GM21515 (cell line): ENCODE data around the gene HBQ1.
"Not testable (repeated sequence)": the region's sequence is repeated elsewhere in the genome, so short reads cannot be mapped to it uniquely, and the experiment has no call there.

ENCODE experiments used
- ATAC-seq: cut with Tn5 transposase; IDR thresholded peaks from one replicate; pipeline ENCODE4 v1.9.1; 2021; ENCODE audit not compliant: unreplicated experiment

Gene HBQ1

GRCh38 chr16:200388-200787 is 20.1 kb downstream of the HBQ1 start:
- no peak for ATAC-seq

DNA sequence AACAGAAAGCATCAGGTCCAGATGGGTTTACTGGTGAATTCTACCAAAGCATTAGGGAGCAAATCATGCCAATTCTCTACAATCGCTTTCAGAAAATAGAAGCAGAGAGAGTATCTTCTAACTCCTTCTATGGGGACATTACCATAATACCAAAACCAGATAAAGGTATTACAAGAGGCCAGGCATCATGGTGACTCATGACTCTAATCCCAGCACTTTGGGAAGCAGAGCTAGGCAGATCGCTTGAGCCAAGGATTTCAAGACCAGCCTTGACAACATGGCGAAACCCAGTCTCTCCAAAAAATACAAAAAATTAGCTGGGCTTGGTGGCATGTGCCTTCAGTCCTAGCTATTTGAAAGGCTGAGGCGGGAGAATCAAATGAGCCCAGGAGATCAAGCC is 23.0 kb downstream of the HBQ1 start:
- no peak for ATAC-seq

- ATAC-seq: not testable (repeated sequence)
Measured at GRCh38 chr16:204046-204445, 23.8 kb downstream of the HBQ1 start.

DNA sequence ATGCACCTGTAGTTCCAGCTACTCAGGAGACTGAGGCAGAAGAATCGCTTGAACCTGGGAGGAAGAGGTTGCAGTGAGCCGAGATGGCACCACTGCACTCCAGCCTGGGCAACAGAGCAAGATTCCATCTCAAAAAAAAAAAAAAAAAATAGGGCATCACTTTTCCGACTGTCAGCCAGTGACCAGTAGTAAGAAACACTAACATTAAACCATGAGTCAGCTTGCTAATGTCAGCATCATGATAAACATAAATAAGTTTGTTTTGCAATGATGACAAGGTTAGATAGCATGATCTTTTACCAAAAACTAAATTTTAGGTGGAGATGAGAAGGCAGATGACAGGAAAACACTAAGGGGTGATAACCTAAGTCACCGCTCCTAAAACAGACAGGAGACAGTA is 29.1 kb downstream of the HBQ1 start:
- not testable (repeated sequence) for ATAC-seq

GRCh38 chr16:211631-212180 is 31.4 kb downstream of the HBQ1 start:
- not testable (repeated sequence) for ATAC-seq

DNA sequence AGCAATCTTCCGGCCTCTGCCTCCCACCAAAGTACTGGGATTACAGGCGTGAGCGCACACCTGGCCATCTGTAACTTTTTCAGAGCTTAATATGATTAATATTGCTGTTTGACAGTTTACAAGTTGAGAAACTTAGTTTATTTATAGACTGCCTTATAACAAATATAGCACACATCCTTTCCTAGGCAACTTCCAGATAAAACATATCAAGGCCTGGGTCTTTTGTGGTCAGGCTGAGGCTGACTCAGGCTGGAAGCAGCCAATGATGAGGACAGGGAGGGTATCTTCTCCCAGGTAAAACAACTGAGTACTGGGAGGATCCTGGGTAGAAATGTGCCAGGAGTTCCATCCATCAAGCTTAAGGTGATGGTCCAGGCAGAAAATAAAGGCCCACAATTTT is 32.7 kb downstream of the HBQ1 start:
- no peak for ATAC-seq

- ATAC-seq: no peak
Measured at GRCh38 chr16:220021-220420, 39.8 kb downstream of the HBQ1 start.

DNA sequence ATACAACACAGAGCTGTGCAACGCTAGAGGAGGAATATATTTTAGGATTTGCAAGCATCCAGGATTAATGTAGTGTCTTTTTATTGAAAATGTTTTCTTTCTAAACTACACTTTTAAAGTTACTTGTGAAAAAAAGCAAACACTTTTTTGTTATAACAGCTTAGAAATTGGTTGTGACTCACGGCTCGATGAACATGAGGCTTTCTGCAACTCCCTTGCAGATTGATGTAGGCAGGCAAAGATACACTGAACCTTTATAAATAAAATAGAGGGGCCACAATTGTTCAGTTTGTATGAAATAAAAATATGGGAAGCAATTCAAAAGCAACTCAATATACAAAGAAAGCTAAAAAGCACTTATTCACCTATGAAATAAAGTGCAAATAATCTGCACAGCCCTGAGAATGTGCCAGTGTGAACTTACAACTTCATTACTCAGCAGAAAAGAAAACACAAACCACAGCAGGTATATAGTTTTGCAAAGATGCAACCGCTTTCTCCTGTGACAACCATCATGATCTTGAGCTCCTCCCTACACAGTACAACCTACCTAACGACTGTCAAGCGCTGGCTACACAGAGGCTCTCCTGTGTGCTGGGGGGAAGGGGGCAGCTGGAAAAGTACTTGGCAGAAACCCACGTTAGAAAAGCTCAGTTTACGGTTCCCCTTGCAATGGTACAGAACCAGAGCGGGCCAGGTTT is 48.0 kb downstream of the HBQ1 start:
- ATAC-seq: peak; percentile 11

GRCh38 chr16:228852-229730 is 48.8 kb downstream of the HBQ1 start, which contains the start of gene LUC7L:
TSS of gene LUC7L (minus strand) at chr16:229449. CDS start at chr16:229339, 110 bp downstream.
- peak; percentile 75 for ATAC-seq

DNA sequence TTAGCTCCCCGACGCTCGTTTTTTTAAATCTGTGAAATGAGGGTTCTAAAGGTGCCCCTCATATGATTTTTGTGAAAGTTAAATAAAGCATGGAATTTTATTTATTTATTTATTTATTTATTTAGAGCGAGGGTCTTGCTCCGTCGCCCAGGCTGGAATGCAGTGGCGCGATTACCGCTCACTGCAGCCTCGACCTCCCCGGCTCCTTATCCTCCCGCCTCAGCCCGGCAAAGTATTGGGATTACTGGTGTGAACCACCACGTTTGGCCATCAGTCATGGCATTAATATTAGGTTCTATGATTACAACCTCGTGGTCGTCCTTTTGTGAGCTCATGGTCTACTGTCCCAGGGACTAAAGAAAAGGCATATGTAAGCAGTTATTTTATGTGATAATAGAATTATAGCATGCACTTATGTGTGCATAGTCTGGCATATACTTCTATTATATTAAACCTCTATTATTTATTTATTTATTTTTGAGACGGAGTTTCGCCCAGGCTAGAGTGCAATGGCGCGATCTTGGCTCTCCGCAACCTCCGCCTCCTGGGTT is 49.5 kb downstream of the HBQ1 start:
- ATAC-seq: no peak

DNA sequence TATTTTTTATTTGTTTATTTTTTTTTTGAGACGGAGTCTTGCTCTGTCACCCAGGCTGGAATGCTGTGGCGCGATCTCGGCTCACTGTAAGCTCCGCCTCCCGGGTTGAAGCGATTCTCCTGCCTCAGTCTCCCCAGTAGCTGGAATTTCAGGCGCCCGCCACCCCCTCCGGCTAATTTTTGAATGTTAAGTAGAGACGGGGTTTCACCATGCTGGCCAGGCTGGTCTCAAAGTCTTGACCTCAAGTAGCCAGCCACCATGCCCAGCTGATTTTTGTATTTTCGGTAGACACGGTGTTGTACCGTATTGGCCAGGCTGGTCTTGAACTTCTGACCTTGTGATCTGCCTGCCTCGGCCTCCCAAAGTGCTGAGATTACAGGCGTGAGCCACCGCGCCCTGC is 50.1 kb downstream of the HBQ1 start:
- not testable (repeated sequence) for ATAC-seq
